Fibroblast of pulmonary artery (primary cell): ENCODE data around the gene CLIC5.
"Not testable (repeated sequence)": the region's sequence is repeated elsewhere in the genome, so short reads cannot be mapped to it uniquely, and the experiment has no call there.

Experiments
- DNase-seq: peaks from one replicate; pipeline ENCODE4 v3.0.0-alpha.2; 2010; ENCODE audit warnings: low read depth
- H3K4me3 ChIP-seq: replicated peaks from 2 replicates; pipeline ENCODE4 v1.5.1; 2011; ENCODE audit warnings: low read depth, mild to moderate bottlenecking, control low read depth, low read length, moderate library complexity
- TF ChIP-seq, protein P1 (sequence below): IDR thresholded peaks from 2 replicates; pipeline ENCODE4 v1.5.1; 2011; ENCODE audit warnings: mild to moderate bottlenecking, control low read depth, low read length, inconsistent platforms; ENCODE audit errors: missing control alignments

Gene CLIC5

DNA sequence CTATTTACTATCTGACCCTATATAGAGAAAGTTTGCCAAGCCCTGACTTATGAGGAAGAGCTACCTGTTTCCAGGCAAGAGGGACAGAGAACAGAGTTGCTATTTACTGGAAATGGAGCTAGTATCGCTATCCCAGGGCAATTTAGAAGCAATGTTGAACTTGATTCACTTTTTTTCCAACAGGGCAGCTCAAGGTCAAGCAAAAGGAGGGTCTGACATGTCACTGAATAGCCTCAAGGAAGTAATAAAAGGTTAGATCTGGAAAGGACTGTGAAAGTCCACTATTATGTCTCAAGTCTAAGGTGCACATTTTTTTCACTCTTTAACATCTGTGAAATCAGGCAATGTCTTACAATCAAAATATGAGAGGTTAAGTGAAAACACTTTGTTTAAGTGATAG is 84.4 kb downstream of the CLIC5 start:
- no peak overlapping the region for H3K4me3 ChIP-seq
- no peak for DNase-seq
- TF ChIP-seq, protein P1, sequence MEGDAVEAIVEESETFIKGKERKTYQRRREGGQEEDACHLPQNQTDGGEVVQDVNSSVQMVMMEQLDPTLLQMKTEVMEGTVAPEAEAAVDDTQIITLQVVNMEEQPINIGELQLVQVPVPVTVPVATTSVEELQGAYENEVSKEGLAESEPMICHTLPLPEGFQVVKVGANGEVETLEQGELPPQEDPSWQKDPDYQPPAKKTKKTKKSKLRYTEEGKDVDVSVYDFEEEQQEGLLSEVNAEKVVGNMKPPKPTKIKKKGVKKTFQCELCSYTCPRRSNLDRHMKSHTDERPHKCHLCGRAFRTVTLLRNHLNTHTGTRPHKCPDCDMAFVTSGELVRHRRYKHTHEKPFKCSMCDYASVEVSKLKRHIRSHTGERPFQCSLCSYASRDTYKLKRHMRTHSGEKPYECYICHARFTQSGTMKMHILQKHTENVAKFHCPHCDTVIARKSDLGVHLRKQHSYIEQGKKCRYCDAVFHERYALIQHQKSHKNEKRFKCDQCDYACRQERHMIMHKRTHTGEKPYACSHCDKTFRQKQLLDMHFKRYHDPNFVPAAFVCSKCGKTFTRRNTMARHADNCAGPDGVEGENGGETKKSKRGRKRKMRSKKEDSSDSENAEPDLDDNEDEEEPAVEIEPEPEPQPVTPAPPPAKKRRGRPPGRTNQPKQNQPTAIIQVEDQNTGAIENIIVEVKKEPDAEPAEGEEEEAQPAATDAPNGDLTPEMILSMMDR, result no peak

DNA sequence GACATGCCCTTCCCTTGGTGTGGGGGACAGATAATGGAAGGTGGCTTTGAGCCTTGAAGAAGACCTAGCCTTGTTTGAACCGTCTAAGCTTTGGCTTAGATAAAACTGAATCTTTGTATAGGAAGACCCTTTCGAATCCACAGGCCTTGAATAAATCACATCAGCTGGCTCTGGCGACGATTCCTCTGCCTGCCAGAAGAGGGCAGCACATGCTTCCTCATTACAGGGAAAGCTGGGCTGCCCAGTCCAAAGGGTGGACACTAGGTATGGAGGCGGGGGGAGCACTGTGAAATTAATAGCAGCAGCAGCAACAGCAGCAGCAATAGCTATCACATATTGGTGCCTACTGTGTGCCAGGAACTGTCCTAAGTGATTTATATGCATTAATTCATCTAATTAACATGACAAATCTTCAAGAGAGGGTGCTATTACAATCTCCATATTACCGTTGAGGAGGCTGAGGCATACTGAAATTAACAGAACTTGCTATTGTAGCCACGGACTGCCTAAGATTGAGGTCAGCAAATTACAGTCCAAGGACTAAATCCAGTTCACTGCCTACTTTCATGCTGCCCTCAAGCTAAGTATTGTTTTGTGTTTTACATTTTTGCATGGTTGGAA is 85.1 kb downstream of the CLIC5 start:
- peak; percentile 69 for DNase-seq
- H3K4me3 ChIP-seq, result no peak overlapping the region
- TF ChIP-seq, protein P1, result peak; percentile 96

GRCh38 chr6:45929421-45930361 is 86.0 kb downstream of the CLIC5 start:
- TF ChIP-seq, protein P1, result no peak
- H3K4me3 ChIP-seq, result no peak overlapping the region
- DNase-seq, result no peak

GRCh38 chr6:45928721-45929305 is 86.8 kb downstream of the CLIC5 start:
- no peak for DNase-seq
- TF ChIP-seq, protein P1, result no peak
- no peak overlapping the region for H3K4me3 ChIP-seq

DNA sequence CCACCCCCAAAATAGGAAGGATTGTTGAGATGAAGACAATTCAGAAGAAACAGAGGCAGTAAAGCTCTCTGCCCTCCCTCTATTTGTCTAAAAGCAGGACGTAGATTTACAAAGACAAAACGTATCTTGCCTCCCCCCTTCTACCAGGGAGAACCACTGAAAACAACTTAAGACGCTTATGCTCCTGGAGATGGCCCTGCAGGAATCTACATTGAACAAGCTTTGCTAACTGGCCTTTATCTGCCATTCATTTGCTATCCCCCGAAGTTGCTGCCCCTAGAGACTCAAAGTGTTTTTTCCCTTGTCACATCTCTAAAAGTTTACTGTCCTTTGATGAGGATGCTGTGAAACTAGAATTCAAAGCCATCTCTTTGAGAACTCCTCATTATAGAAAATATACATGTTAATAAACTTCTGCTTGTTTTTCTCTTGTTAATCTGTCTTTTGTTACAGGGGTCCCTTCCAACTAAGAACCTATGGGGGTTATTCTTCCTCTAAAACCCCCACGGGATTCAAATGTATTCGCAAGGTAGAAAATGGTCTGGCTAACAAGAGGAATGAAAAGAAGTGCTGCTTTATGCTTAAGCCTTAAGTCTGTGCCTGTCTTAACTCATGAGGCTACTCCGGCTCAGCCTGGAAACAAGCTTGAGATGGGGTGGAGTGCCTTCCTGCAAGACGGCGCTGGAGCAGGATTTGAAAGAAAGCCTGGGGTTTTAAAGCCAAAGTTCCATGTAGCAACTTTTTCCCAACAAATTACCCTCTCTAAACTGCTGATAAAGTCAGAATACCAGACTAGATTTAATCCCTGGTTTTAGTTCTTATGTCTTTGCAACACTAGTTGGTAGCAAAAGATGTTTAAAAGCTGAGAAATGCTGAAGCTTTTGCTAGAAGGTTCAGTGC is 88.0 kb downstream of the CLIC5 start:
- no peak for DNase-seq
- H3K4me3 ChIP-seq, result no peak overlapping the region
- TF ChIP-seq, protein P1, result no peak

- not testable (repeated sequence) for H3K4me3 ChIP-seq, DNase-seq
Observed at GRCh38 chr6:45926423-45926822, 89.2 kb downstream of the CLIC5 start.
